Calu3 (cell line): ENCODE measurements around the gene ASPHD1. TPM values are rescaled to one million over a fixed set of nuclear protein-coding genes. Genes with fewer than 3 reads are reported as not detected.

Source experiments
- BruUV-seq: library from RNA; stranded (reverse); fragments of 400-500 nt; replicated peaks from 2 replicates; lab custom pipeline; 2021; lab: Mats Ljungman, UMichigan
- CTCF ChIA-PET: fragments of 300-600 bp; sonication (Branson Sonifier 250); formaldehyde crosslinking; loops from one replicate; lab custom pipeline; 2022; ENCODE audit warnings: antibody characterized with exemption; lab: Charles Lee
- DNase-seq: peaks from one replicate; pipeline ENCODE4 v3.0.0; 2022
- H3K27ac Mint-ChIP-seq: one replicate; pipeline ENCODE4 v1.8.0; 2022; ENCODE audit warnings: mixed read lengths; ENCODE audit not compliant: unreplicated experiment
- H3K27me3 Mint-ChIP-seq: one replicate; pipeline ENCODE4 v1.8.0; 2022; ENCODE audit warnings: mixed read lengths; ENCODE audit not compliant: unreplicated experiment
- H3K36me3 Mint-ChIP-seq: one replicate; pipeline ENCODE4 v1.8.0; 2022; ENCODE audit warnings: mild to moderate bottlenecking, moderate library complexity, mixed read lengths; ENCODE audit not compliant: insufficient read depth, unreplicated experiment
- H3K4me1 Mint-ChIP-seq: one replicate; pipeline ENCODE4 v1.8.0; 2022; ENCODE audit warnings: mild to moderate bottlenecking, low read depth, mixed read lengths; ENCODE audit not compliant: unreplicated experiment
- H3K4me3 Mint-ChIP-seq: one replicate; pipeline ENCODE4 v1.8.0; 2022; ENCODE audit warnings: mild to moderate bottlenecking, low read depth, moderate library complexity, mixed read lengths; ENCODE audit not compliant: unreplicated experiment
- H3K9me3 Mint-ChIP-seq: one replicate; pipeline ENCODE4 v1.8.0; 2022; ENCODE audit warnings: low read depth, mixed read lengths; ENCODE audit not compliant: unreplicated experiment
- intact Hi-C: fragments of 100-400 bp; cut with micrococcal nuclease; formaldehyde crosslinking; loops from one replicate; pipeline ENCODE4 v1.10.0; 2022; ENCODE audit not compliant: unreplicated experiment
- total RNA-seq: library from RNA; stranded (reverse); gene quantifications from 2 replicates; pipeline ENCODE4 v1.2.3, GENCODE V29; 2022
- TF ChIP-seq, protein P1 (sequence below): fragments of 200-600 bp; IDR thresholded peaks from one replicate; pipeline ENCODE4 v1.8.0; 2022; ENCODE audit warnings: antibody characterized with exemption; ENCODE audit not compliant: unreplicated experiment

ASPHD1 gene
- total RNA-seq, 1 experiment from 2014 or later = 54.1 TPM

DNA sequence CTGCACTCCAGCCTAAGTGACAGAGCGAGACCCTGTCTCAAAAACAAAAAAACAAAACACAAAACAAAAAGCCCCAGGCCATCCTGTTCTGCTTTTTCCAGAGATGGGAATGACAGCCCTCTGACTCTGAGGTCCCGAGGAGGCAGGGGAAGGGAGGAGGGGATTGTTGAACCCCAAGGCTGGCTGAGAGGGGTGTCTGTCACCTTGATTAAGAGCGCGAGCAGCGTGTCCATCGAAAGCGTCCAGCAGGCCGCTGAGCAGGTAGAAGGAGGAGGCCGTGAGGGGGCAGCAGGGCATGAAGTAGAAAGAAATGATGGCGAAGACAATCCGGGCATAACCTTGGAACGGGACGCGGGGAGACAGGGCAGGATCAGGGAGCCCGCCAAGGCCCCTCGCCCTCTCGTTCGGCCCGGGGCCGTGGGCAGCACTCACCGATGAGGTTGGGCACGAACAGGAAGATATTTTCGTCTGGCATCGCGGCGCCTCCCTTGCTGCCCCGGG lies 37.9 kb upstream of the ASPHD1 start:
- no TSS peak for BruUV-seq
- H3K4me1 Mint-ChIP-seq = peaks cover 7% of the 10 kb centered on the region
- peaks cover 2% of the 10 kb centered on the region for H3K27me3 Mint-ChIP-seq
- H3K36me3 Mint-ChIP-seq = peaks cover 31% of the 10 kb centered on the region
- no peaks in the 10 kb centered on the region for H3K9me3 Mint-ChIP-seq
- intact Hi-C loops = loop anchor here (2.0 to 5.0 kb wide), 4 partner anchors 35 to 158 kb away; partner anchors contain the start of genes MVP and SEZ6L2
- peak; percentile 62 for DNase-seq
- CTCF ChIA-PET = interaction anchor here (0.6 kb wide), 1 partner anchor 467 kb away, joined by 3 read pairs; no protein-coding TSS in a partner anchor
- TF ChIP-seq, protein P1, sequence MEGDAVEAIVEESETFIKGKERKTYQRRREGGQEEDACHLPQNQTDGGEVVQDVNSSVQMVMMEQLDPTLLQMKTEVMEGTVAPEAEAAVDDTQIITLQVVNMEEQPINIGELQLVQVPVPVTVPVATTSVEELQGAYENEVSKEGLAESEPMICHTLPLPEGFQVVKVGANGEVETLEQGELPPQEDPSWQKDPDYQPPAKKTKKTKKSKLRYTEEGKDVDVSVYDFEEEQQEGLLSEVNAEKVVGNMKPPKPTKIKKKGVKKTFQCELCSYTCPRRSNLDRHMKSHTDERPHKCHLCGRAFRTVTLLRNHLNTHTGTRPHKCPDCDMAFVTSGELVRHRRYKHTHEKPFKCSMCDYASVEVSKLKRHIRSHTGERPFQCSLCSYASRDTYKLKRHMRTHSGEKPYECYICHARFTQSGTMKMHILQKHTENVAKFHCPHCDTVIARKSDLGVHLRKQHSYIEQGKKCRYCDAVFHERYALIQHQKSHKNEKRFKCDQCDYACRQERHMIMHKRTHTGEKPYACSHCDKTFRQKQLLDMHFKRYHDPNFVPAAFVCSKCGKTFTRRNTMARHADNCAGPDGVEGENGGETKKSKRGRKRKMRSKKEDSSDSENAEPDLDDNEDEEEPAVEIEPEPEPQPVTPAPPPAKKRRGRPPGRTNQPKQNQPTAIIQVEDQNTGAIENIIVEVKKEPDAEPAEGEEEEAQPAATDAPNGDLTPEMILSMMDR = no peak
- H3K27ac Mint-ChIP-seq = peak overlapping the region; percentile 99
- peak overlapping the region; percentile 89 for H3K4me3 Mint-ChIP-seq

DNA sequence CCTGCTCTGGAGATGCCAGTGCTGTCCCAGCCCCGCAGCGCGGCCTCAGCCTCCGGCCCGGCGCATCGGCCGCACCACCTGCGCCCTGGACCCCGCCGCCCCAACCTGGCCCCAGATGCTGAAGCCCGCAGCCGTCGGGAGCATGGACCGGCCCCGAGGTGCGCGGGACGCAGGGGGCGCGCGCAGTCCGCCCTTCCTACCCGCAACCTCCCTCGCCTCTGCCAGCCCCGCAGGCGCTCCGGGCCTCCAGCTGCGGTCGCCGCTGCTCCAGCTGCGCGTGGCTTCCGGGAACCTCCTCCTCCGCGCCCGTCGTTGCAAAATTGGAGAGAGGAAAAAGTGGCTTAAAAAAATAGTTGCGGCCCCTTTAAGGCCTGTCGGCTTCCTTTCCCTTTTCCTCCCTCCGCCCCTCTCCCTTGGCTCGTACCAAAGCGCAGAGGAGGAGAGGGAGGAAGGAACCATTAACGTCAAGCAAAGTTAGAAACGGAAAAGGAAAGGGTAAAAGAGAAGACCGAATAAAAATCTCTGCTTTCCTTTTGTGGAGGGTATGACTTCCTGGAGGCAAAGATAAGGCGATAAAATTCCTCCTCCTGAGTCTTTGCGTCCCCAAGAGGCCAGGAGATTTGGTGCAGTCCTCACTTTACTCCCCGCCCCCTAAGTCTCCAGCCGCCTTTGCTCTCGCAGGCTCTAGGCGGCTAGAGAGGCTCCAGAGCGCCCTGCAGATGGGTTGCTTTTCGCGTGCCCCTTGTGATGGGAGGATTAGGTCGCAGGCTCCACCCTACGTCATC lies 37.2 kb upstream of the ASPHD1 start, which contains the start of gene CDIPT:
Gene CDIPT (minus strand): TSS at position 343 of the 785 bp plus-strand sequence. CDS start 369 bp downstream, outside the sequence.
- Mint-ChIP-seq H3K9me3 (no peaks in the 10 kb centered on the region), H3K27ac (peak within 1 kb of the TSS; percentile 99), H3K4me3 (peak within 1 kb of the TSS; percentile 89), H3K36me3 (peaks cover 31% of the 10 kb centered on the region), H3K27me3 (peaks cover 9% of the 10 kb centered on the region), H3K4me1 (peaks cover 7% of the 10 kb centered on the region)
- TSS peak; percentile 69 for BruUV-seq
- CTCF ChIA-PET = interaction anchor here (0.5 to 0.6 kb wide), 2 partner anchors 18 to 31 kb away, joined by 3 read pairs; no protein-coding TSS in a partner anchor
- intact Hi-C loops = loop anchor here (2.0 to 5.0 kb wide), 4 partner anchors 34 to 158 kb away; partner anchors contain the start of genes MVP and SEZ6L2
- TF ChIP-seq, protein P1 = peak; percentile 23
- peak; percentile 95 for DNase-seq

DNA sequence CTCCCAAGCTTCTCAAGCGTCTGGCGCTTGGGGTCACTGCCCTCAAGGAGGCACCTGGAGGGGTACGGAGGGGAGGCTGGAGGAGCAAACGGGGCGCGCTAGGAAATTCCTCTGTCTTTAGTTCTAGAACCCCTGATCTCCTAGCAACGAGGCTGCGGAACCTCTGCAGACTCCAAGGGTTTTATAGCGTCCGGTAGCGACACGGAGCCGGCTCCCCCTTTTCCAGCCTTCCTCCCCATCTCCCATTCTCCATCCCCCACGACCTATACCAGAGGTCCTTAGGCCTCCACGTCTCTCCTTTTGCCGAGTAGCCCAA lies 36.7 kb upstream of the ASPHD1 start:
- intact Hi-C loops = loop anchor here (2.0 to 5.0 kb wide), 4 partner anchors 34 to 157 kb away; partner anchors contain the start of genes MVP and SEZ6L2
- no peak for DNase-seq
- Mint-ChIP-seq H3K27me3 (peaks cover 13% of the 10 kb centered on the region), H3K9me3 (no peaks in the 10 kb centered on the region), H3K4me3 (peak overlapping the region; percentile 89), H3K4me1 (peaks cover 7% of the 10 kb centered on the region), H3K27ac (peak overlapping the region; percentile 99), H3K36me3 (peaks cover 31% of the 10 kb centered on the region)
- TF ChIP-seq, protein P1 = no peak
- CTCF ChIA-PET = interaction anchor here (0.5 to 0.6 kb wide), 2 partner anchors 18 to 31 kb away, joined by 3 read pairs; no protein-coding TSS in a partner anchor
- BruUV-seq = no TSS peak

DNA sequence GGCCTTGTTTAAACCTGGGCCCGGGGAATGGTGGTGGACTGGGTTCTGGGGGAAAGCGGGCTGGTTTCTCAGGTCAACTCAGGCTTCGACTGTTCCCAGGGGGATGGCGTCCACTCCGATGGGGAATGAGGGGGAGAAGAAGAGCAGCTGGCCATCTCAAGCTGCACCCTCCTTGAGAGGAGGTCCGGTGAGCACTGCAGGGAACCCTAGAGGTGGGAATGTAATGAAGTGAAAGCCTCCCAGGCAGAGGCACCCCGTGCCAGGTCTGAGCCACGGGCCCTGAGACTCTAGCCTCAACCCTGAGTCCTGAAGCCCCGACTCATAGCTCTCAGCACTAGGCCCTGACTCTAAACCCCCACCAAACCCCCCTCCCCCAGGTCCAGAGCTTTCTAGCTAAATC lies 36.1 kb upstream of the ASPHD1 start:
- Mint-ChIP-seq H3K27ac (no peak overlapping the region), H3K4me3 (no peak overlapping the region), H3K9me3 (no peaks in the 10 kb centered on the region)

More for the DNA sequence above, 36.1 kb upstream of the ASPHD1 start:
- H3K27me3 Mint-ChIP-seq = peaks cover 13% of the 10 kb centered on the region
- BruUV-seq = no TSS peak
- no peak for DNase-seq
- H3K4me1 Mint-ChIP-seq = peaks cover 7% of the 10 kb centered on the region
- peaks cover 28% of the 10 kb centered on the region for H3K36me3 Mint-ChIP-seq
- intact Hi-C loops = loop anchor here (5.0 kb wide), 3 partner anchors 33 to 143 kb away; partner anchors contain the start of genes MVP and SEZ6L2
- TF ChIP-seq, protein P1 = no peak
- CTCF ChIA-PET = interaction anchor here (0.6 to 0.9 kb wide), 2 partner anchors 11 to 36 kb away, joined by 4 read pairs; partner anchors contain the start of genes ASPHD1 and SEZ6L2
